Measurements from ENCODE around the gene PEX26. TPM values are rescaled to one million over a fixed set of nuclear protein-coding genes. Genes with fewer than 3 reads are reported as not detected.

Gene PEX26
- total RNA-seq, 1 experiment from 2014 or later: 30.6 TPM

DNA sequence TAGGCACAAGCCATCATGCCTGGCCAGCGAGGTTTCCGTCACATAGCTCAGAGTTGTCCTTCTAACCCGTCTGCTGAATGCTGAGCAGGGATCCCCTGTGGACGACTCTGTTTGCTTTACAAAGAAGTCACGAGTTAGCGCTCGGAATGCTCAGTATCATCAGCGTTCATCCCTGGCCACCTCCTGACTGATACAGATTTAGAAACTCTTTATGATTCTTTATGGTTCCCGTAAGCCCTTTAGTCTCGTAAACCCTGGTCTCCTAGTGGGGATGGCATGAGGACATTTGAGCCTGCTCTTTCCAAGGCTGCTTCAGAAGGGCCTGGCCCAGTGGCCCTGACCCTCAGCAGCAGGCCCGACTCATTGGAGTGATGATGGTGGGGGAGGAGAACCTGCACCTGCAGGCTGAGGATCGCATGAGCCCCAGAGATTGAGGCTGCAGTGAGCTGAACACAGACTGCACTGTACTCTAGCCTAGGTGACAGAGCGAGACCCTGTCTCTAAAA lies 9.6 kb downstream of the PEX26 start:
- Histone ChIP-seq H3K27ac (ENCODE audit: low read length) (no peak overlapping the region), H2AFZ (ENCODE audit: low read length) (no peak overlapping the region), H3K9me2 (replicated peaks; ENCODE audit: low read length) (no peaks in the 10 kb centered on the region), H3K4me2 (ENCODE audit: low read length) (no peak overlapping the region), H3K9me3 (ENCODE audit: low read length) (no peaks in the 10 kb centered on the region), H3K79me2 (ENCODE audit: low read length) (peaks cover 6% of the 10 kb centered on the region), H4K20me1 (ENCODE audit: low read length) (no peaks in the 10 kb centered on the region), H3F3A (ENCODE audit: low read length, unreplicated experiment) (no peaks in the 10 kb centered on the region), H3K9ac (ENCODE audit: low read length) (no peak overlapping the region), H3K4me1 (ENCODE audit: insufficient read depth, low read length) (no peaks in the 10 kb centered on the region), H3K36me3 (ENCODE audit: low read depth, low read length) (peaks cover 11% of the 10 kb centered on the region; the same call in 1 of the 2 replicates), H3K4me3 (ENCODE audit: low read length) (no peak overlapping the region), H3K27me3 (ENCODE audit: low read length) (no peaks in the 10 kb centered on the region)
- intact Hi-C loops (cut with micrococcal nuclease): no loop called here
- ATAC-seq (no peak), DNase-seq (no peak)
- TF ChIP-seq EZH2phosphoT487 (IDR thresholded peaks at IDR 0.05; ENCODE audit: borderline replicate concordance, low read length): no peak
- TF ChIP-seq EZH2 (IDR thresholded peaks at IDR 0.05; ENCODE audit: low read length, unreplicated experiment): no peak
- TF ChIP-seq, protein P1, sequence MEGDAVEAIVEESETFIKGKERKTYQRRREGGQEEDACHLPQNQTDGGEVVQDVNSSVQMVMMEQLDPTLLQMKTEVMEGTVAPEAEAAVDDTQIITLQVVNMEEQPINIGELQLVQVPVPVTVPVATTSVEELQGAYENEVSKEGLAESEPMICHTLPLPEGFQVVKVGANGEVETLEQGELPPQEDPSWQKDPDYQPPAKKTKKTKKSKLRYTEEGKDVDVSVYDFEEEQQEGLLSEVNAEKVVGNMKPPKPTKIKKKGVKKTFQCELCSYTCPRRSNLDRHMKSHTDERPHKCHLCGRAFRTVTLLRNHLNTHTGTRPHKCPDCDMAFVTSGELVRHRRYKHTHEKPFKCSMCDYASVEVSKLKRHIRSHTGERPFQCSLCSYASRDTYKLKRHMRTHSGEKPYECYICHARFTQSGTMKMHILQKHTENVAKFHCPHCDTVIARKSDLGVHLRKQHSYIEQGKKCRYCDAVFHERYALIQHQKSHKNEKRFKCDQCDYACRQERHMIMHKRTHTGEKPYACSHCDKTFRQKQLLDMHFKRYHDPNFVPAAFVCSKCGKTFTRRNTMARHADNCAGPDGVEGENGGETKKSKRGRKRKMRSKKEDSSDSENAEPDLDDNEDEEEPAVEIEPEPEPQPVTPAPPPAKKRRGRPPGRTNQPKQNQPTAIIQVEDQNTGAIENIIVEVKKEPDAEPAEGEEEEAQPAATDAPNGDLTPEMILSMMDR (conservative IDR thresholded peaks at IDR 0.05; ENCODE audit: low read depth, low read length): no peak
- CTCF ChIA-PET: no interaction called here
- no TSS peak for BruUV-seq (replicated peaks)
- POLR2A ChIA-PET (ENCODE audit: unreplicated experiment): no interaction called here

- Histone ChIP-seq H3K9me2 (replicated peaks; ENCODE audit: low read length) (no peaks in the 10 kb centered on the region), H2AFZ (ENCODE audit: low read length) (no peak overlapping the region), H3K36me3 (ENCODE audit: low read depth, low read length) (peaks cover 8% of the 10 kb centered on the region; the same call in 1 of the 2 replicates), H4K20me1 (ENCODE audit: low read length) (no peaks in the 10 kb centered on the region), H3K4me2 (ENCODE audit: low read length) (no peak overlapping the region), H3K27ac (ENCODE audit: low read length) (no peak overlapping the region), H3K4me3 (ENCODE audit: low read length) (no peak overlapping the region), H3K9me3 (ENCODE audit: low read length) (no peaks in the 10 kb centered on the region), H3K27me3 (ENCODE audit: low read length) (no peaks in the 10 kb centered on the region), H3F3A (ENCODE audit: low read length, unreplicated experiment) (no peaks in the 10 kb centered on the region), H3K4me1 (ENCODE audit: insufficient read depth, low read length) (no peaks in the 10 kb centered on the region), H3K79me2 (ENCODE audit: low read length) (no peaks in the 10 kb centered on the region), H3K9ac (ENCODE audit: low read length) (no peak overlapping the region)
- no TSS peak for BruUV-seq (replicated peaks)
- DNase-seq (no peak), ATAC-seq (no peak)
- intact Hi-C loops (cut with micrococcal nuclease): no loop called here
- CTCF ChIA-PET: no interaction called here
- TF ChIP-seq, protein P1 (conservative IDR thresholded peaks at IDR 0.05; ENCODE audit: low read depth, low read length): no peak
- TF ChIP-seq EZH2 (IDR thresholded peaks at IDR 0.05; ENCODE audit: low read length, unreplicated experiment) (no peak), EZH2phosphoT487 (IDR thresholded peaks at IDR 0.05; ENCODE audit: borderline replicate concordance, low read length) (no peak)
- POLR2A ChIA-PET (ENCODE audit: unreplicated experiment): interaction anchor here (0.8 kb wide), 1 partner anchor 11 kb away, joined by 14 read pairs; no protein-coding TSS in a partner anchor
These were observed 11.2 kb downstream of the PEX26 start for GRCh38 chr22:18088825-18089568.

DNA sequence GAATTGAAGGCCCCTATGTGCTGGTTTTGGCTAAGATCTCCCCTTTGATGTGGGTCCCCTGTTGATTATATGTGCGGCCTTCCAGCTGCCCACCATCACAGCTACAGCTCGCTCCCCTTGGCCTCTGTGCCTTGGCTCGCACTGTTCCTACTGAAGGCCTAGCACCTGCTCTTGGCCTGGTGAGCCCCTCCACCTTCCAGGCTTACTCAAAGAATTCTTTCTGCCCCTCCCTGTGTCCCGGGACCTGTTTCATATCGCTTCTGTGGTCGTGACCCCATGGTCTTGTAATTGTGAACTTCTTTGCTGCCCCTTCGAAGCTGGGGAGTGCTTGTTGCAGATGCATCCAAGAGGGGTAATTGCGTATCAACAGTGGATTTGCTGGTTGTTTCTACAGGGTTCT lies 12.5 kb downstream of the PEX26 start:
- no TSS peak for BruUV-seq (replicated peaks)
- no peak overlapping the region for H3K4me2 ChIP-seq (ENCODE audit: low read length)
- no peak overlapping the region for H3K9ac ChIP-seq (ENCODE audit: low read length)
- ATAC-seq (no peak), DNase-seq (no peak)
- TF ChIP-seq, protein P1 (conservative IDR thresholded peaks at IDR 0.05; ENCODE audit: low read depth, low read length): no peak
- TF ChIP-seq EZH2phosphoT487 (IDR thresholded peaks at IDR 0.05; ENCODE audit: borderline replicate concordance, low read length) (no peak), EZH2 (IDR thresholded peaks at IDR 0.05; ENCODE audit: low read length, unreplicated experiment) (no peak)
- no peaks in the 10 kb centered on the region for H3F3A ChIP-seq (ENCODE audit: low read length, unreplicated experiment)
- no peaks in the 10 kb centered on the region for H3K27me3 ChIP-seq (ENCODE audit: low read length)
- H3K9me2 ChIP-seq (replicated peaks; ENCODE audit: low read length): no peaks in the 10 kb centered on the region
- no peak overlapping the region for H3K4me3 ChIP-seq (ENCODE audit: low read length)
- H3K4me1 ChIP-seq (ENCODE audit: insufficient read depth, low read length): 0 out of 2 replicates have a peak, but pooled peaks cover 6% of the 10 kb centered on the region
- H3K27ac ChIP-seq (ENCODE audit: low read length): no peak overlapping the region
- no peak overlapping the region for H2AFZ ChIP-seq (ENCODE audit: low read length)
- ChIA-PET CTCF (no interaction called here), POLR2A (ENCODE audit: unreplicated experiment) (no interaction called here)
- intact Hi-C loops (cut with micrococcal nuclease): no loop called here
- H3K36me3 ChIP-seq (ENCODE audit: low read depth, low read length): peaks cover 5% of the 10 kb centered on the region; the same call in 1 of the 2 replicates
- H4K20me1 ChIP-seq (ENCODE audit: low read length): no peaks in the 10 kb centered on the region
- H3K79me2 ChIP-seq (ENCODE audit: low read length): no peaks in the 10 kb centered on the region
- H3K9me3 ChIP-seq (ENCODE audit: low read length): no peaks in the 10 kb centered on the region

Measured in PC-3 (cell line).